Fibroblast of peridontal ligament (primary cell): Measurements from ENCODE around the gene ANKRD33B.
"Not testable (repeated sequence)": the region's sequence is repeated elsewhere in the genome, so short reads cannot be mapped to it uniquely, and the experiment has no call there.

Experiments
- DNase-seq: peaks from one replicate; pipeline ENCODE4 v3.0.0-alpha.2; 2010; ENCODE audit errors: extremely low read depth

Gene ANKRD33B

DNA sequence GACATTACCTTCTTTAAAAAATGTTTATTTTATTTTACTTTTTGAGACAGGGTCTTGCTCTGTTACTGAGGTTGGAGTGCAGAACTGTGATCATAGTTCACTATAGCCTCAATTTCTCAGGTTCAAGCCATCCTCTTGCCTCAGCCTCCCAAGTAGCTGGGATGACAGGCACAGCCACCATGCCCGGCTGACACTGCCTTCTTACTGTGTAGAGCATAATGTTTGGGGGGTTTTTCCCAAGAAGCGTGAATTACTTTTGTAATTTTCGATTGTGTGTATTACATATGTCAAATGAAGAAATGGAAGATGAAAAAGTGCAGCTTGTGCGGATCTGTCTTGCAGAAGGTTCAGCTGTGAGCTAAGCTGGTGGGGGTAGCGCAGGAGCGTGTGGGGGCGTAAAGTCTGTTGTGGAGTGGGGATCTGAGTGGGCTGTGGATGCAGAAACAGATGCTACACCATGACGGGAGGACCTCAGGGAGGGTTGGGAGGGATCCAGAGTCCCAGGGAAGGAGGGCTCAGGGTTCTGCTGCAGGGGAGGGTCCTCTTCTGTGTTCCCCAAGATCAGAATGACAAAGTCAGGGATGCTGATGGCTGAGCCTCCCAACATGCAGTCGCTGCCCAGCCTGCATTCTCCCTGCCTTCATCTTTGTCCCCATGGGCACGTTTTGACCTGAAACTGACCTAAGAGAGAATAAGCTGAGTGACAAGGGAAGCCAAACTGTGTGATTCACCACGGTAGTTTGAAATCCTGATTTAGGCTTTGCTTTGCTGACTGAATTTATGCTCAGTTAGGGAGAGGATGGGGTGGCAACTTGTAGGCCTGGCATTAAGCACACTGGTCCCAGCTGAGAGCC, 6.8 kb upstream of the ANKRD33B start:
- DNase-seq: no peak

DNA sequence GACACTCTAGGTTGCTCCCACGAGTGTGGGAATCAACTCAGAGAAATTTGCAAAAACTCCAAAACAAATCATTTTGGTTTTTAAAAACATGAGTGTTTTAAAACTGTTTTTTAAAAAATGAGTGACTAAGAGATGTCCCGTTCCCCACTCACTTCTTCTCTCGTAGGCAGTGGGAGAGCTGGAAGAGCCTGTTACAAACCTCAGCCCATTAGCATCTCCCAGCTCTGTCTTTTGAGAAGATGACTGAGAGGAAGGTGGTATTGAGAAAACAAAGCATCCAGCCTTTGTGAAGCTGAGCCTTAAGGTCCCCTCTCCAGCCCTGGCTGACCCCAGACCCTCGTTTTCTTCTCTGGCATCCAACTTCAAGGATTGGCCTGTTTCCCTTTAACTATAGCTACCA, 4.7 kb upstream of the ANKRD33B start:
- no peak for DNase-seq

DNA sequence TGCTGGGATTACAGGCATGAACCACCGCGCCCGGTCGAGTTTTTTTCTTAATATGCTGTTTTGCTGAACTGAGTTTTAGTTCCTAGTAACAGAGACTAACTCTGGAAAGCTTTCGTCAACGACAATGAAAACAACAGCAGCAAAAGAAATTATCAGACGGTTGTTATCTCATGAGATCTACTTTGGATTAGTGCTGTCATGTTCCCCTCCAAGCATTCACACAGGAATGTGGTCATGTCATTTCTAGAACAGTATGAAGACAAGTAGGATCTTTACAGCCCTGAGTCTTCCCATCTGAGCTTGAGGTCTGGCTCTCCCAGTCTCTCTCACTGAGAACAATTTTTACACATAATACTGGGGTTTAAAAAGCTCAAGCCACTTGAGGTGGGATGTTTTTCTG, 4.0 kb upstream of the ANKRD33B start:
- no peak for DNase-seq

GRCh38 chr5:10562201-10563109, 1.4 kb upstream of the ANKRD33B start:
- no peak for DNase-seq

DNA sequence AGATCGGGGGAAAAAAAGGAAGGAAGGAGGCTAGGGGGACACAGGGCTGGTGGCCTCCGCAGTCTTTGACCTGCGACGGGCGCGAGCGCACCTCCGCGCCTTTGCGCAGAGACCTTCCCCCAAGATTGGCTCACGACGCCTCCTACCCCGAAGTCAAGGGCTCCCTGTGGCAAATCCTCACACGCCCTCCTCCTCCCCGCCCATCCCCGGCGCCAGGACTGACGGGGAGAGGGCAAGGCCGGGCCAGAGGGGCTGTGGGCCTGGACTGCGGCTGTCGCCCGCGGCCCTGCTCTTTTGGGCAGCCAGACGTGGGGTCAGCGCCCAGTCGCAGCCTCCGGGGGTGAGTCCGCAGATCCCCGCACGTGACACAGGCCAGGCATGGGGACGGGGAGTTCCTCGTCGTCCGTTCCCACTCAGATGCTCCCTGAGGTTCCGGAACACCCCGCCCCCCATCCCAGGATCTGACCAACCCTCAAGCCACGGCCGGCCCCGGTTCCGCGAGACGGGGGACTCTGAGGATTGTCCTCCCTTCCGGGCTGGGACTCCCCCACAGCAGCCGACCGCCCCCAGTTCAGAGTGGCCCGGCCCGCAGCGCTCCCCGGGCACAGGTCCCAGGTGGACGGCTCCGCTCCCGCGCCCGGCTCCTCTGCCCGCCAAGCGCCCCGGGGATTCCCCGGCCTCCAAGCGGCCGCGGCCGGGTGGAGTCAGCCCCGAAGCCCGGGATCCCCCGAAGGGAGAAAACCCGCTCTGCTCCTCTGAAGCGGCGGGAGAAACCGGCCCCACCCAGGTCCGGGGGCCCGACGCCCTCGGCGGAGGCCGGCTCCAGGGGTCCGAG, 543 bp upstream of the ANKRD33B start:
- DNase-seq: no peak

DNA sequence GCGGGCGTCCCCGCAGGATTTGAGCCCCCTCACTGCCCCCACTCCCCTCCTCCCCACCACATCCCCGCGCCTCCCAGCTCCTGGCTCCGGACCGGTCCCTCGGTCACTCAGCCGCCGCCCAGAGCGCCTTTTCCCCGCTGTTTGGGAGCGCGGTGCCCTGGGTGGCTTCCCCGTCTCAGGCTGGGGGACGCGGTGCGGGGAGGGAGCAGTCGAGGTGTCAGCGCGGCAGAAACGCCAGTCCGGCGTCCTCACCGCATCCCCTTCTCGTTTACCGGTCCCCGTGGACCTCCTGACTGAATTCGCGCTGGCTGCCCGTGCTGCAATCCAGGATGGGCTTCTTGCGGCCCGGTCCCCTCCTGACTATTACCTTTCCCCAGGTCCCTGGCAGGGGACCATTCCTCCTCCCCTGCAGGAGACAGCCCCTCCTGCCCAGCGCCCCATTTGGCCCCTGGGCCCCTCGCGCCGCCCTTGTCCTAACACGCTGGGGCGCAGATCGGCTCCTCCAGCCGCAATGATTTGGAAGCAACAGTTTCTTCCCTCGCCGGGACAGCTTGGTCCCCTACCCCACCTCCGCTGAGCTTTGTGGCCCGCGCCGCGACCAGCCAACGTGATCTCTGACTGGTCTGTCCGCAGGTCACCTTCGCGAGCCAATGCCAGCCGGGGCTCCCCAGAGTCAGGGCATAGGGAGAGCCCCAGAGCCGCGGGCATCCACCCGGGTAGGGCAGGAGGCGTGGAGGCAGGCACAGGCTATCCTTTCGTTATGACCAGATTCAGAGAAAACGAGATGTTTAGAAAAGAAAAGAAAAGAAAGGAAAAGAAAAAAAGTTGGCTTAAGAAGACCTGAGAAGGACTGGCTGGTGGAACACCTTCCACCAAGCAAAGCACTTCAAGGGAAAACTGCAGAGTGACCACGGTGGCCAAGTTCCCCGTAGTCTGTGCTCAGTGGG, 1.2 kb downstream of the ANKRD33B start:
- DNase-seq: no peak

- peak; percentile 42 for DNase-seq
Observed at GRCh38 chr5:10565785-10566542, 2.1 kb downstream of the ANKRD33B start.

DNA sequence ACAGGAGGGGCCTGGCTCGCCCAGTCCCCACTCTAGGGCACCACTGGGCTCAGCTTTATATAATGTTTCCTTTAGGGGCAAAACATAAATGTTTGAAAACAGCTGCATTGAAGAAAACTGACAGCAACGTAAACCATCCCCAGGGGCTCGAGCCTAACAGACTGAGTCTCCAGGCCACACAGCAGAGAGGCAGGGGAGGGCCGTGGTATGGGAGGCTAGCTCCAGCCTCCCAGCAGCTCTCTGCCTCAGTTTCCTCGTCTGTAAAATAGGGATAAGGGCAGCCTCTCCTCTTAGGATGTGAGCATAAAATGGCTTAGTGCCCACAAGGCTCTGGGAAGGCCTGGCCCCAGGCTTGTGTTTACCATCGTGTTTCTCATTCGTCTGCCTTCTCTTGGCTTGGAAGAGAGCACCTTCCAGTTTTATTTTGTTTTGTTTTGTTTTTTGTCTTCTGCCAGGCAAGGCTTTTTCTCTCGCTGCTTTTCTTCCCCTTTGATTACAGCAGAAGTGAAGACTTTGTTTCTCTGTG, 2.7 kb downstream of the ANKRD33B start:
- DNase-seq: no peak

DNA sequence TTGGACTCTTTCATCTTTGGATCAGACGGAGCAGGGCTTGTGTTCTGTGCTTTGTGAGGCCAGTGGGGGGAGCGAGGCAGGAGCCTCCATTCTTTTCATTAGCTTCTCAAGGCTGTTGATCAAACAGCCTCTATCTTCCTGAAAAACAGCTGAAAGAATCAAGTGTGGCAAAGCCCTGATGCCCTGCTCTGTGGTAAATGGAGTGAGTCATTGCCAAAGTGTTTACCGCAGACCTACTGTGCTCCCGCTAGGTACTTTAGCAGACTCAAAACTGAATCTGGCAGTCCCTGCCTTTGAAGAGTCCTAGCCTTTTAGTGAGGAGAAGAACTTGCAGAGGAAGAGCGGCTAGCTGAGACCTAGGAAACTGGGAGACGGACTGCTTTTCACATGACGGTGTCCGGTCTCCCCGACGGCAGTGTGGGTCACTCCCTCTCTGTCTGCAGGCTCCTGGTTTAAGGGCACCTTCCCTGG, 3.3 kb downstream of the ANKRD33B start:
- no peak for DNase-seq

GRCh38 chr5:10567781-10568321, 4.0 kb downstream of the ANKRD33B start:
- peak; percentile 90 for DNase-seq

DNA sequence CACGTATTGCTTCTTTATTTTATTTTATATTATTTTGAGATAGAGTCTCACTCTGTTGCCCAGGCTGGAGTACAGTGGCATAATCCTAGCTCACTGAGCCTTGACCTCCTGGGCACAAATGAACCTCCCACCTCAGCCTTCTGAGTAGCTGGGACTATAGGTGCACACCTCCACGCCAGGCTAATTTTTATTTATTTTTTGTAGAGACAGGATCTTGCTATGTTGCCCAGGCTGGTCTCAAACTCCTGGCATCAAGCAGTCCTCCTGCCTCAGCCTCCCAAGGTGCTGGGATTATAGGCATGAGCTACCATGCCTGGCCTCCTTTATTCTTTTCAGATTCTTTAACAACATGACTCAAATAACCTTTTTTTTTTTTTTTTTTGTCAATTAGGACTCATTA, 6.7 kb downstream of the ANKRD33B start:
- DNase-seq: not testable (repeated sequence)

DNA sequence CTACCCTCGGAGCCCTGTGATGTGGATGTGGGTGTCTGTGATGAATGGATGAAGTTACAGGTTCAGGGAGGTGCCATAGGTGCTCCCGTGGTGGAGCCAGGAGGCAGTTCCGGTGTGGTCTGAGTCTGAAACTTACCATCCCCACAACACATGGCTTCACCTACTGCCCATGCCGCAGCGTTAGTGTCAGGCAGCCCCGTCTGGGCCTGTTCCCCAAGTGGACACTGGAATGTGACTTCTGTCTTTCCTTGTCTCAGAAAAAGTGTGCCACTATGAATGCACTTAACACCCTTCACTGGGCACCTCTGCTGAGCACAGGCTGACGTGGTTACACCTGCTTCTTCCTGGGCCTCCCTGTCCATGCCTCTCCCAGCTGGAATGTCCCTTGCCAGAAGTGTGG, 8.6 kb downstream of the ANKRD33B start:
- DNase-seq: no peak

GRCh38 chr5:10573487-10574145, 9.7 kb downstream of the ANKRD33B start:
- no peak for DNase-seq

- DNase-seq: not testable (repeated sequence)
Observed at GRCh38 chr5:10574879-10575278, 11.0 kb downstream of the ANKRD33B start.

DNA sequence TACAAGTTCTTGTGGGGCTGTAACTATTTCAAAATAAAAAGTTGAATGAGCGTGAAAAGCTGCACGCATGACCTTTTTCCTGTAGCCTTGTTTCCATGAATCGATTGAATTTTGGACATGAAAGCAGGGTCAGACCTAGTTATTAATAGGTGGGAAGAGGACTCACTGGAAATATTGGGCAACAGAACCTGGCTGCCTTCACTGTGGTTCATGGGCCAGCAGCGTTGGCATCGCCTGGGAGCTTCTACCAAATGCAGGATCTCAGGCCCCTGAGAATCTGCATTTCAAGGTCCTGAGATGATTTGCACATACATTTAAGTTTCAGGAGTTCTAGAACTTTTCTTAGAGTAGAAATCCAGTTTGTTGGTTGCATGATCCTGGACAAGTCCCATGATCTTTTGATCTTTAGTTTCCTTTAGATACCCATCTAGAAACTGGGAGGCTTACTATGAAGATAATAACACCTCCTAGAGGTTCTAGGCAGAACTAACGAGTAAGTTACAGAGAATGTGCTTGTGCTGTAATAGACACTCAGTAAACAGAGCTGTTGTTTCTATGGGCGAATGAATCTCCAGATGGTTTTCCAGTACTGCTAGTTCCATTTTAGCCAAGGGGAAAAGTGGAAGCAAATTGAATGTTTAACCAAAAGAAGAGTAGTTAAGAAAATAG, 12.4 kb downstream of the ANKRD33B start:
- DNase-seq: no peak

DNA sequence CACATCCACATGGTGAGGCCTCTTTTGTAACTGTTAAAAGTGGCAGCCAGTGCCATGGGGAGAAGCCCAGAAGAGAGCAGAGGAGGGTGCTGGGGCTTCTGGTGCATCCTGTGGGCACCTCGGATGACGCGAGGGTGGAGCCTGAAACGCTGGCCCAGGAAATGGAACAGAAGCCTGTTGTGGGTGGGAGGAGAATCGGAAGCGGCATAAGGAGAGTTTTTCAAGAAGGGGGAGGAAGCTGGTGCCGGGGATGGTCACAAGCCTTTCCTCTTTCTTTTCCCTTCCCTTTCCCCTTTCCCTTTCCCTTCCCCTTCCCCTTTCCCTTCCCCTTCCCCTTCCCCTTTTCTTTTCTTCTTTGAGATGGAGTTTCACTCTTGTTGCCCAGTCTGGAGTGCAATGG, 12.9 kb downstream of the ANKRD33B start:
- DNase-seq: no peak

DNA sequence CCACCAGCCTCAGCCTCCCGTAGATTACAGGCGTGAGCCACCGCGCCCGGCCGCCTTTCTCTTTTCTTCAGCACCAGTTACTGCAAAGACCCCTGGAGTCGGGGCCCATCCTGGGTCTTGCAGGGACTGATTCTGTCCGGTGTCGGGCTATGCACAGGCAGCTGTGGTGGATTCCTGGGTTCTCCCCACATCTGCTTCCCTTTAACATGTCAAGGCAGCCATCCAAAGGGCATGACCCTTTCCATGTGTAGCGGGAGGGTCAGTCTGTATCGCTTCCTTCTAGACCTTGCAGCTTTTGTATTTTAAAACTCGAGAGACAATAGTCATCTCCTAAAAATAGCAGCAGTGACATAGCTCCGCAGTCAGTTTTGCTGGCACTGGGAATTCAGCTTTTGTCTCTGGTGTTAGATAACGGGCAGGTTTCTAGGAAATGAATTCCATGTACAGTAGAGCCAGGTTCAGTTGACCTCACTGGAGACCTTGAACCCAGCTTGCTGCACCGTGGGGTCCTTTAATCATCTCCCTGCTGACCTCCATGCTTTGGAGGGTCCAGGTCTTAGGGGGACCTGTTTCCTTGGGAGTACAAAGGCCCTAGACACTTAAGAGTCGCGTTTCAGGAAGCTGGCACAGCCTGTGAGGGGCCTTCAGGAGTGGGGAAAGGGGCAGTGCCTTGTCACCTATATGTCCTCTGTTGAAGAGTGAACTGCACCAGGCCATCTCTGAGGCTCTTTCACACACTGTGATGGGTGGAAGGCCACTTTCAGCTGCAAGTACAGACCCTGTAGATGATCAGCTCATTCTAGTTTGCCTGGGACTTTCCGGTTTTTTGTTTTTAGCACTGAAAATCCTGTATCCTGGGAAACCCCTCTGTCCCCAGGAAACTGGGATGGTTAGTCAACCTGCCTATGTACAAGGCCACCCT, 13.8 kb downstream of the ANKRD33B start:
- DNase-seq: peak; percentile 42
